ENCODE measurements around the gene IDI1.
"Not testable (repeated sequence)": the region's sequence is repeated elsewhere in the genome, so short reads cannot be mapped to it uniquely, and the experiment has no call there.

The IDI1 gene

GRCh38 chr10:1063232-1063865 lies 14.4 kb upstream of the IDI1 start:
- DNase-seq (ENCODE audit: low read depth, low spot score) = no peak

GRCh38 chr10:1061930-1062774 lies 13.2 kb upstream of the IDI1 start:
- no peak for DNase-seq (ENCODE audit: low read depth, low spot score)

GRCh38 chr10:1059902-1060301 lies 11.0 kb upstream of the IDI1 start:
- no peak for DNase-seq (ENCODE audit: low read depth, low spot score)

GRCh38 chr10:1058017-1058416 lies 9.1 kb upstream of the IDI1 start:
- DNase-seq (ENCODE audit: low read depth, low spot score) = no peak

GRCh38 chr10:1057106-1057657 lies 8.3 kb upstream of the IDI1 start:
- no peak for DNase-seq (ENCODE audit: low read depth, low spot score)

- DNase-seq (ENCODE audit: low read depth, low spot score) = no peak
Measured at GRCh38 chr10:1056326-1057105, 7.6 kb upstream of the IDI1 start, which contains the start of gene WDR37. WDR37 (plus strand) TSS chr10:1056385; CDS start chr10:1072156, 15,771 bp downstream.

GRCh38 chr10:1054684-1055083 lies 5.8 kb upstream of the IDI1 start:
- DNase-seq (ENCODE audit: low read depth, low spot score) = no peak

GRCh38 chr10:1050554-1050953 lies 1.6 kb upstream of the IDI1 start:
- no peak for DNase-seq (ENCODE audit: low read depth, low spot score)

- no peak for DNase-seq (ENCODE audit: low read depth, low spot score)
Measured at GRCh38 chr10:1050145-1050544, 1.2 kb upstream of the IDI1 start.

- no peak for DNase-seq (ENCODE audit: low read depth, low spot score)
Measured at GRCh38 chr10:1049425-1049958, 573 bp upstream of the IDI1 start.

GRCh38 chr10:1048349-1048731 lies 579 bp downstream of the IDI1 start:
- DNase-seq (ENCODE audit: low read depth, low spot score) = no peak

- DNase-seq (ENCODE audit: low read depth, low spot score) = no peak
Measured at GRCh38 chr10:1047937-1048336, 982 bp downstream of the IDI1 start.

GRCh38 chr10:1045415-1045814 lies 3.5 kb downstream of the IDI1 start:
- no peak for DNase-seq (ENCODE audit: low read depth, low spot score)

GRCh38 chr10:1044964-1045363 lies 4.0 kb downstream of the IDI1 start:
- no peak for DNase-seq (ENCODE audit: low read depth, low spot score)

- no peak for DNase-seq (ENCODE audit: low read depth, low spot score)
Measured at GRCh38 chr10:1044146-1044545, 4.8 kb downstream of the IDI1 start.

- DNase-seq (ENCODE audit: low read depth, low spot score) = no peak
Measured at GRCh38 chr10:1043532-1043995, 5.4 kb downstream of the IDI1 start.

- DNase-seq (ENCODE audit: low read depth, low spot score) = no peak
Measured at GRCh38 chr10:1041514-1041913, 7.4 kb downstream of the IDI1 start.

- DNase-seq (ENCODE audit: low read depth, low spot score) = no peak
Measured at GRCh38 chr10:1040133-1040532, 8.8 kb downstream of the IDI1 start.

GRCh38 chr10:1038769-1039168 lies 10.2 kb downstream of the IDI1 start:
- DNase-seq (ENCODE audit: low read depth, low spot score) = not testable (repeated sequence)

- no peak for DNase-seq (ENCODE audit: low read depth, low spot score)
Measured at GRCh38 chr10:1037098-1037497, 11.8 kb downstream of the IDI1 start.

- DNase-seq (ENCODE audit: low read depth, low spot score) = no peak
Measured at GRCh38 chr10:1036341-1036791, 12.6 kb downstream of the IDI1 start.

- no peak for DNase-seq (ENCODE audit: low read depth, low spot score)
Measured at GRCh38 chr10:1035201-1035600, 13.7 kb downstream of the IDI1 start.
